Muscle of leg (tissue), 11 donors: ENCODE results near the gene FBXL17. TPM values are rescaled to one million over a fixed set of nuclear protein-coding genes. Genes with fewer than 3 reads are reported as not detected.

Experiments used
- DNase-seq: peaks from one replicate; pipeline ENCODE4 v3.0.0; 2013
- H3K27ac ChIP-seq: one replicate; pipeline ENCODE4 v1.5.1; 2013; ENCODE audit warnings: mild to moderate bottlenecking, low read length, control low read depth
- H3K27me3 ChIP-seq: one replicate; pipeline ENCODE4 v1.6.1; 2013; ENCODE audit warnings: low read length; ENCODE audit not compliant: control insufficient read depth, insufficient read depth
- H3K36me3 ChIP-seq: one replicate; pipeline ENCODE4 v1.6.1; 2013; ENCODE audit warnings: low read length; ENCODE audit not compliant: control insufficient read depth, insufficient read depth
- H3K4me1 ChIP-seq: one replicate; pipeline ENCODE4 v1.6.1; 2013; ENCODE audit warnings: low read length; ENCODE audit not compliant: control insufficient read depth, insufficient read depth
- H3K4me3 ChIP-seq: one replicate; pipeline ENCODE4 v1.5.1; 2013; ENCODE audit warnings: low read length, control low read depth
- H3K9me3 ChIP-seq: replicated peaks from 2 replicates; pipeline ENCODE4 v1.6.1; 2013; ENCODE audit warnings: low read depth, low read length; ENCODE audit not compliant: control insufficient read depth
- WGBS: methylation state at CpG from one replicate; pipeline ENCODE4 v1.1.5; 2013; ENCODE audit warnings: missing lambda C conversion rate; ENCODE audit not compliant: insufficient coverage; 5-methylcytosine and 5-hydroxymethylcytosine counted together
- polyA plus RNA-seq, 8 donors: library from polyadenylated mRNA; unstranded; fragments of 120-200 nt; gene quantifications; one replicate each; pipeline versions ENCODE4 v1.2.1 to v1.2.3, GENCODE V29; 2013; ENCODE audit warnings: inconsistent platforms in 1 of 8, low replicate concordance in 1 of 8; ENCODE audit not compliant: insufficient read length in 8 of 8, insufficient read depth in 1 of 8
- total RNA-seq: library from RNA; stranded (reverse); fragments of 120-200 nt; gene quantifications from one replicate; pipeline ENCODE4 v1.2.4, GENCODE V29; 2013

FBXL17 gene
- total and polyA plus RNA-seq, 9 donors = 14.6 to 23.7 (median 19.4) TPM

- no peaks in the 10 kb centered on the region for H3K9me3 ChIP-seq
- H3K27ac ChIP-seq = no peak overlapping the region
- no peaks in the 10 kb centered on the region for H3K36me3 ChIP-seq
- H3K4me3 ChIP-seq = no peak overlapping the region
- no peak for DNase-seq
- 78% methylated on average over 5 of the region's 8 CpGs for WGBS
- no peaks in the 10 kb centered on the region for H3K27me3 ChIP-seq
- H3K4me1 ChIP-seq = no peaks in the 10 kb centered on the region
These were observed 444.1 kb downstream of the FBXL17 start for GRCh38 chr5:107937651-107938355.

DNA sequence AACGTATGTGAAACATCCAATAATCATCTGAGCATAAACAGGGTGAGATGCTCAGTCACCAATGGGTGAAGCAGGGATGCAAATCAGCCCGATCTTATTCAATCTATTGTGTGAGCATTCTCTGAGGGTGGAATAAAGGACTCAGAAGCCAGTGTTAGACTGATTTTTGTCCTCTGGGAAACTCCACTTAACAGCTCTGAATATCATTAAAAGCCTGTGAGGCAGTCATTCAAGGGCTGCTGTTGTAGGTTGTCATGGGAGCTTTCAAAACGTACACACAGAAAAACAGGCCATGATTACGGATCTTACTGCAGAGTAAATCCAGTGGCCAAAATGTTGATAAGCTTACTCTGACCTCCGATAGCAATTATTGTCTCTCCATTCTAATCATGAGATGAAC, 444.7 kb downstream of the FBXL17 start:
- 100% methylated on average over 1 of the region's 5 CpGs for WGBS
- Histone ChIP-seq H3K4me3 (no peak overlapping the region), H3K27ac (no peak overlapping the region), H3K4me1 (no peaks in the 10 kb centered on the region), H3K27me3 (no peaks in the 10 kb centered on the region), H3K9me3 (no peaks in the 10 kb centered on the region), H3K36me3 (no peaks in the 10 kb centered on the region)
- DNase-seq = peak; percentile 13

GRCh38 chr5:107936515-107936914, 445.4 kb downstream of the FBXL17 start:
- Histone ChIP-seq H3K27ac (no peak overlapping the region), H3K9me3 (no peaks in the 10 kb centered on the region), H3K4me1 (no peaks in the 10 kb centered on the region), H3K27me3 (no peaks in the 10 kb centered on the region), H3K36me3 (no peaks in the 10 kb centered on the region), H3K4me3 (no peak overlapping the region)
- no CpG with 5 or more reads among the region's 1 CpG for WGBS
- no peak for DNase-seq

DNA sequence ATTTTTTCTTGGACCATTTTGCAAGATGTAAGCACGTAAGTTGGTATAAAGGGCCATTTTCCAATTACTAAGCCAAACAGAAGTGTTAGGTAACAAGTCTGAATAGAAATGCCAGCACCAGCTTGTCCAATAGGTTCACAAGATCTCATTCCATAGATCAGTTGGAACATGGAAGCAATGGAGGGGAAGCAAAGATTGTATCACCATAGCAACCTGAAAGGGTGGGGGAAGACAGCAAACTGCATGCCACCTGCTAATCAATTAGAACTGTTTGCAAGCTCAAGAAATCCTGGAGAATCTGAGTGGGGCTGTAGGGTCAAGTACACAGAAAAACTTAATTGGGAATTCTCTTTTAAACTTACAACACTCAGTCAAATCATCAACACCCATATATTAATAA, 446.3 kb downstream of the FBXL17 start:
- Histone ChIP-seq H3K27me3 (no peaks in the 10 kb centered on the region), H3K27ac (no peak overlapping the region), H3K36me3 (no peaks in the 10 kb centered on the region), H3K4me1 (no peaks in the 10 kb centered on the region), H3K9me3 (no peaks in the 10 kb centered on the region), H3K4me3 (no peak overlapping the region)
- no CpG with 5 or more reads among the region's 1 CpG for WGBS
- DNase-seq = no peak

DNA sequence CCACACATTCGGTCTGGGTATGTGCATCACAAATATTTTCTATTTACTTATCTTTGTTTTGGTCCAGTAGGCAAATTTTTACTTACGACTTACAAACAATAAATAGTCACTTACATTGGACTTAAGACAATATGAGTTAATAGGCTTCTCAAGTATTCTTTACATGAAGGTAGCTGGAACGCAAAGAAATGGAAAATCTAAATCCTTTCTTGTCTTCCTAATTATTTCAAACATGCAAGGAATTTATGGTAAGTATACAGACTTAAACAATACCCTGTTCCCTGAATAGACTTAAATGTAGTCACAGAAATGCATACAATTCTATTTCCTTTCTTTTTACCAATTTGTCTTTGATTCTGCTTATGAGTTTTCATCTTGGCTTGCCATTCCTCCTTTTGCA, 448.6 kb downstream of the FBXL17 start:
- Histone ChIP-seq H3K27ac (no peak overlapping the region), H3K4me1 (no peaks in the 10 kb centered on the region), H3K9me3 (no peaks in the 10 kb centered on the region), H3K4me3 (no peak overlapping the region), H3K36me3 (no peaks in the 10 kb centered on the region), H3K27me3 (no peaks in the 10 kb centered on the region)
- no peak for DNase-seq
- WGBS = no CpG with 5 or more reads among the region's 3 CpGs

DNA sequence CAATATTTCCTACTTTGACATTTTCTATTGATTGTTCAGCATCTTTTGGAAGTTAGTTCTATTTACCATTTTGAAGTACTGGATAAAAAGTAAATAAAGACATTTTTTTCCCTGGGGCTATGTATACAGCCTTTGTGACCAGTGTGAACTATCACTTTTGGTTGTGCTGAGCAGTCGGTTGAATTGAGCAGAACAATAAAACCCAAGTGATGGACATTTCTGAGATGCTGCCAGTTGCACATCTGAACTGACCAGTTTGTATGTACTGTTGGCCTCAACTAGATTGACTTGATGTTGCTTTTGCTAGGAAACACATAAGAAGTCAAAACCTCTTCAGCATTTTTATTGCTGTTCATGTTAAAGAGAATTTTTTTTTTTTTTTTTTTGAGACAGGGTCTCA, 451.0 kb downstream of the FBXL17 start:
- H3K4me1 ChIP-seq = no peaks in the 10 kb centered on the region
- H3K4me3 ChIP-seq = no peak overlapping the region
- no peak for DNase-seq
- H3K9me3 ChIP-seq = no peaks in the 10 kb centered on the region
- no CpG with 5 or more reads among the region's 1 CpG for WGBS
- no peaks in the 10 kb centered on the region for H3K27me3 ChIP-seq
- H3K36me3 ChIP-seq = no peaks in the 10 kb centered on the region
- H3K27ac ChIP-seq = no peak overlapping the region

- Histone ChIP-seq H3K27me3 (no peaks in the 10 kb centered on the region), H3K4me1 (no peaks in the 10 kb centered on the region), H3K36me3 (no peaks in the 10 kb centered on the region), H3K4me3 (no peak overlapping the region), H3K9me3 (no peaks in the 10 kb centered on the region), H3K27ac (no peak overlapping the region)
- no peak for DNase-seq
- WGBS = 77% methylated on average over 3 of the region's 3 CpGs
These were observed 451.8 kb downstream of the FBXL17 start for GRCh38 chr5:107930092-107930491.

- Histone ChIP-seq H3K27ac (no peak overlapping the region), H3K9me3 (no peaks in the 10 kb centered on the region), H3K36me3 (no peaks in the 10 kb centered on the region), H3K4me3 (no peak overlapping the region), H3K4me1 (no peaks in the 10 kb centered on the region), H3K27me3 (no peaks in the 10 kb centered on the region)
- DNase-seq = no peak
These were observed 452.8 kb downstream of the FBXL17 start for GRCh38 chr5:107929080-107929479.

DNA sequence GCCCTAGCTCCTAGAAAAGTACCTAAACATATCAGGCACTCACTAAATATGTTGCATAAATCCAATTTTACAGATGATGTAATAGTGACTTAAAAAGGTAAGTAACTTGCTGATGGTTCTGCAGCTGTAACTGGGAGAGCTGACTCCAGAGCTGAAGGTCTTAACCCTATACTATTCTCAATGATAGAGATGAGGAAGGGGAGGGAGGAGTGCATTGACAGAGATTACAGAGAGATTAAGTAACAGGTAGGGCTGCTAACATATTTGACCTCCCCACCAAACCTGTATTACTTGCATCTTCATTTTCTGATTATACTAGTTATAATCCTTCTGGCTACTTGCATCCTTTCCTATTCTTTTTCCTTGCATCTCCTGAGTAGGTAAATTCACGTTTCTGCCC, 455.8 kb downstream of the FBXL17 start:
- WGBS = no CpG with 5 or more reads among the region's 1 CpG
- Histone ChIP-seq H3K27ac (no peak overlapping the region), H3K27me3 (no peaks in the 10 kb centered on the region), H3K4me3 (no peak overlapping the region), H3K9me3 (no peaks in the 10 kb centered on the region), H3K4me1 (no peaks in the 10 kb centered on the region), H3K36me3 (no peaks in the 10 kb centered on the region)
- no peak for DNase-seq

GRCh38 chr5:107925200-107925599, 456.7 kb downstream of the FBXL17 start:
- no peaks in the 10 kb centered on the region for H3K27me3 ChIP-seq
- H3K4me3 ChIP-seq = no peak overlapping the region
- H3K36me3 ChIP-seq = no peaks in the 10 kb centered on the region
- WGBS = 81% methylated on average over 3 of the region's 4 CpGs
- H3K4me1 ChIP-seq = no peaks in the 10 kb centered on the region
- H3K27ac ChIP-seq = no peak overlapping the region
- no peaks in the 10 kb centered on the region for H3K9me3 ChIP-seq
- no peak for DNase-seq

DNA sequence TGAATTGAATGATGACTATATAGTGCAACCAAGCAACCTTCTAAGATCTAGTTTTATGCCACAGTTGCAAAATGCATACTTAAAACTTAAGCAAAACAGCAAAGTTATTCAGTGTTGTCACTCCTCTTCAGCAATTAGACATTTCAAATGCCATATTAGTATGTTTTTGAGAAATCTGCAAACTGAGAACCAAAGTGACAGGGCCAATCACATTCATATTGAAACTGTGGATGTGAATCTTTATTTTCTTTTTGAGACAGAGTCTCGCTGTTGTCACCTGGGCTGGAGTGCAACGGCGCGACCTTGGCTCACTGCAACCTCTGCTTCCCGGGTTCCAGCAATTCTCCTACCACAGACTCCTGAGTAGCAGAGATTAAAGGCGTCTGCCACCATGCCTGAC, 461.9 kb downstream of the FBXL17 start:
- H3K36me3 ChIP-seq = no peaks in the 10 kb centered on the region
- no peak overlapping the region for H3K4me3 ChIP-seq
- no peaks in the 10 kb centered on the region for H3K27me3 ChIP-seq
- DNase-seq = no peak
- H3K4me1 ChIP-seq = no peaks in the 10 kb centered on the region
- no CpG with 5 or more reads among the region's 6 CpGs for WGBS
- no peaks in the 10 kb centered on the region for H3K9me3 ChIP-seq
- no peak overlapping the region for H3K27ac ChIP-seq
